HG03045 (cell line): ENCODE measurements around the gene CEL.

Experiments
- ATAC-seq: cut with Tn5 transposase; IDR thresholded peaks from one replicate; pipeline ENCODE4 v1.9.1; 2021; ENCODE audit warnings: mild to moderate bottlenecking, moderate library complexity; ENCODE audit not compliant: unreplicated experiment

CEL gene

DNA sequence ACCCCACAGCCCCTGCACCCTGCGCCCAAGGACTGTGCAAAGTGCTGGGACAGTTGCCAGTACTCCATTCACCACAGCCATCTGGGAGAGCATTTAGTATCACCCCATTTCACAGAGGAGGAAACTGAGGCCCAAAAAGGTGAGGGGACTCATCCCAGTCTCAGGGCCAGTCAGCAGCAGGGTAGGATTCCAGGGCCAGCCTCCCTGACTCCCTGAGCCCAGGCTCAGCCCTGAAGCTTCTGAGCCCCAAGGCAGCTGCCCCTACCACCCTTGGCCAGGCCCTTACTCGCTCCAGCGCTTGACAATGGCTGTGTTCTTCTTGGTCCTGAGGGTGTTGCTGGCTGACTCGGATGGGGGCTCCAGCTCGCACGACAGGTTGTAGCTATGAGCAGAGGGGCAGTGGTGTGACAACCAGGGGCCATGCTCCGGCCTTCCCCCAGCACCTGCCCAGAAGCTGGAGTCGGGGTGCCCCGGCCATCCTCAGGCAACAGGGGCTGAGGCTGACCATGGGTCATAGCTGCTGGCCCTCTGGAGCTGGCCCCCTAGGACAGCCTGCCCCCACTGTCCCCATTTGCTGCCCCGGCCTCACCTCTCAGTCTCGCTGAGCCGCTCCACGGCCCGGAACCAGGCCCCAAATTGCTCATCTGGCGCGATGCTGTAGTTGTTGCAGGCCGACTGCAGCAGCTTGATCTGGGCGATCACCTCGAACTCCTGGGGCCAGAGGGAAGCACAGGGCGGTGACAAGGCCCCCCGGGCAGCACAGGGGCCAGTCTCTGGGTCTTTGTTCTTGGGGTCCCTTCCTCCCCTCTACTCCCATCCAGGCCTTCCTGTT, 40.6 kb downstream of the CEL start:
- no peak for ATAC-seq

DNA sequence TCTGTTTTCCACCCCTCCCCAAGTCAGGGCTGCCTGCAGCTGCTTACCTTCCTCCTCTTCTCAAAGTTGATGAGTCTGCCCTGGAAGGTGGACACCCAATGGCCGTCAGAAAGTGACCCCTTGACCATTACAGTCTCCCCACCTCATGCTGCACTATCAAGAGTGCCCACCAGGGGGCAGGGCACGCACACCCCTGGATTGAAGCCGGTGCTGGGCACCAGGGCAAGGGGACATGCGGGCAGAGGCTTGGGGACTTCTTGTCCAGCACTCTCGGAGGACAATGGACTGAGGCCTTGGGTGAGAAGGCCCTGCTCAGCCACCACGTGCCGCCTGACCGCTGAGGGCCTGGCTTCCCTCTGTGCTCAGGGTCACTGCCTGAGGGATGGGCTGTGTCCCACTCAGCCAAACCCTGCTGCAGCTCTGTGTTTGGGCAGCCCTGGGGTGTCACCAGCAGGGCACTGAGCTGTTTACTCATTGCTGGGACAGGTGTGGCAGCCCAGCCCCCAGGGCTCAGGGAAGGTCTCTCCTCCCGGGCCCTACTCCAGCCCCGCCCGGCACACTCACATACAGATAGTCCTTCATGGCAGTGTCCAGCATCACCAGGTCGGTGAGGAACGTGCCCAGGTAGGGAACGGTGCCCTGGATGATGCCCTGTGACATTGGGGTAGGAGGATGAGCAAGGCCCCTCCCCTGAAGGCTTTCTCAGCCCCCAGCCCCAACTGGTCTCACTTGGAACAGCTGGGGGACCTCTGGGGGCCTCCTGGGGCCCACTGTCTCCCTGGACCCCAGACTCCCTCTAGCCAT, 41.6 kb downstream of the CEL start:
- no peak for ATAC-seq

DNA sequence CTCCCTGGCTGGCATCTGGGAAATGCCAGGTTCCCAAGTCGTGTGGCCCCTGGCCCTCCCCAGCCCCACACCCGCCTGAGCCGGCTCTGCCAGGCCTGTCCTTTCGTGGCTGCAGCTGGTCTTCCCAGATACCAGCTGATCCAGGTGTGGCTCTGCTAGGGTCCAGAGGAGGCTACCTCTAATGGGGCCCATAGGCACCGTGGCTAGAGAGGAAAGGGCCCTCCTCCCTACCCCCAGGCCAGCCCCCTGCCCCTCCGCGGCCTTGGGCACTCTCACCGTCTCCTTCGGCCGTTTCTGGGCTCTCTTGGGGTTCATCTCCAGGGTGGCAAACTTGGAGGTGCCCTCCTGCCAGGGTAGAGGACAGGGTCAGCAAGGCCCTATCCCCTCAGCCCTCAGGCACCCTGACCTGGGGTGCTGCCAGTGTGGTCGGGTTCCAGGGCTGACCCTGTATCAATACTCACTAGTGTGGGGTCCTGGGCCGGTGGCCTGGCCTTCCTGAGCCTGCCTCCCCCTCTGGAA, 42.3 kb downstream of the CEL start:
- no peak for ATAC-seq

DNA sequence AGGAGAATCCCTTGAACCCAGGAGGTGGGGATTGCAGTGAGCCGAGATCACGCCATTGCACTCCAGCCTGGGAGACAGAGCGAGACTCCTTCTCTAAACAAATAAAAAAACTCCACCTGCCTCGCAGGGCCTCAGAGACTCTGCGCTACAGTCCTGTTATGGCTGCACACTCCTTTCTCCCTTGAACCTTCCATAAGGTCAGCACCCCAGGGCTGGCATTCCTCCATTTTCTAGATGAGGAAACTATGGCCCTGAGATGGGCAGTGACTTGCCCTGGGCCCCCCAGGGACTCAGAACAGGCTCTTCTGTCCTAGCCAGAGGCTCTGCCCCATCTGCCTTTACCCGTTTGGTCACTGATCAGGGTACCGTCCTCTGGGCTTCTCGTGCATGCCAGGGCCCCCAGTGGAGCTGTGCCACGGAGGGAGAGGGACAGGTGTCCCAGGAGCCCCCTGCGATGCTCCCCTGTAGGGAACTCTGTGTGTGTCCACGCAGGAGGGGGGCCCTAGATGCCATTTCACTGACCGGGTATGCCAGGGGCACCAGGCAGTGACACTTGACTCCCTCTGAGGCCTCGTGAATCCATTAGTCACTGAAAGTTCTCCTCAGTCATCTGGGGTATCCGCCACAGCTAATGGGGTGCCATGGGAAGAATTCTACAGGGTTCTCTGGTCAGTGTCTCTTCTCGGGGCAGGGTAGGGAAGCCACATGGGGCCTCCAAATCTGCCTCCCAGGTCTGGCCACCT, 43.1 kb downstream of the CEL start:
- ATAC-seq, result no peak

DNA sequence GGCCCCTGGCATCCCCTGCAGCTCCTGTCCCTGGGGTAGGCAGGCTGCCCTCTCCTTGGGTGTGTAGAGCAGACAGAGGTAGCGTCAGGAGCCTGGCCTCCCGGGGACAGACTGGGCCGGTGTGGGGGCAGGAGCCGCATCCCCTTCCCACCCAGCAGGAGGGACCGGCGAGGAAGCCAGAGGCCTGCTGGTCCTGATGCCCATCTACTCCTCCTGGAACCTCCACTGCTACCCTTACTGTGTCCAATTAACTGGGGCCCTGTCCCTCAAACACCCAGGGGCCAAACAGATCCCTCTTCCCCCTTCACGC, 43.6 kb downstream of the CEL start:
- no peak for ATAC-seq

DNA sequence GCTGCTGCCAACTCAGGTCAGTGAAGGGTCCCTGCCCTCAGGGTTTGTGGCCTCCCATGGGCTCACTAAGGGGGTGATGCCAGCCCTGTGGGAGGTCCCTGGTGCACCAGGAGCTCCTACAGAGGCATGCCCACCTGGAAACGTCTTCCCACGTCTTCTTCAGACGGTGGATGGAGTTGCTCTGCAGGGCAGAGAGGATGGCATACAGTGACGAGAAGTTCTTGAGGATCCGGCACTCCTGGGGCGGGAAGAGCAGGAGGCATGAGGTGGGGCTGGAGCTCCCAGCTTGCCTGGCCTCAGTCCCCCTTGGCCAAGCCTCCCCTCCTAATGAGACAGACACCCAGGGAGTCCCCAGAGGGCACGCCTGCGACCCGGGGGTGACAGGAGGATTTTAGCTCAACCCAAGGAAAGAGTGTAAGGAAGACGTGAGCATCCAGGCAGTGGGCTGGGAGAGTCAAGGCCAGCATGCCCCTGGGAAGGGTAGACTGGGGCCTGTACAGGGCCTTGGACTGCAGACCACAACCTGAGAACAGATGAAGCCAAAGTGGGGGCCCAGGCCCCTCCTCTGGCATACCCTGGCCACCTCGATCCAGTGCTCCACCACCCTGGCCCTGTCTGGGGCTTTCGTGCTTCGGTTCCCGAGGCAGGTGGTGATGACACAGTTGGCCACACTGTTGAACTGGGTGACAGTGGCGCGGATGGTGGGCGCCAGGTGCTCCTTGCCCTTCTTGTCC, 44.9 kb downstream of the CEL start:
- no peak for ATAC-seq

DNA sequence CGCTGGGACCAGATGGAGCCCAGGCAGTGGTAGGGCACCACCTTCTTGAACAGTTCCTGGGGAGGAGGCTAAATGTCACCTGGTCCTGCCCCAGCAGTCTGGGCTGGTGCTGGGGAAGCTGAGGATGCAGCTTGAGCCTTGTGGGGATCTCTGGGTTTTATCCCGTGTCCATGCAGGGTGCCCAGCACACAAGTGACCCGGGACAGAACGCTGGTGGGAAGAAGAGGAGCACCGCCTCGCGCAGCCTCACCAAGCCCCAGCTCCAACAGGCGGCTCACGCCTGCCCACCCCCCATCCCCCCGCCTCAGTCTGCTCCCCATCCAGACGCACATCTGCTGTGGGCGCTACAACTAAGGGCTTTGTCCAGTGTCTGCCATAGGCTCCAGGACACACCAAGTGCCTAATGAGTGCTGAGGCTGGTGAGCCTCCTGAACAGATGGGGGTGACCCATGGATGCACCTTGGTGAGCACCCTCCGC, 45.5 kb downstream of the CEL start:
- ATAC-seq, result no peak

DNA sequence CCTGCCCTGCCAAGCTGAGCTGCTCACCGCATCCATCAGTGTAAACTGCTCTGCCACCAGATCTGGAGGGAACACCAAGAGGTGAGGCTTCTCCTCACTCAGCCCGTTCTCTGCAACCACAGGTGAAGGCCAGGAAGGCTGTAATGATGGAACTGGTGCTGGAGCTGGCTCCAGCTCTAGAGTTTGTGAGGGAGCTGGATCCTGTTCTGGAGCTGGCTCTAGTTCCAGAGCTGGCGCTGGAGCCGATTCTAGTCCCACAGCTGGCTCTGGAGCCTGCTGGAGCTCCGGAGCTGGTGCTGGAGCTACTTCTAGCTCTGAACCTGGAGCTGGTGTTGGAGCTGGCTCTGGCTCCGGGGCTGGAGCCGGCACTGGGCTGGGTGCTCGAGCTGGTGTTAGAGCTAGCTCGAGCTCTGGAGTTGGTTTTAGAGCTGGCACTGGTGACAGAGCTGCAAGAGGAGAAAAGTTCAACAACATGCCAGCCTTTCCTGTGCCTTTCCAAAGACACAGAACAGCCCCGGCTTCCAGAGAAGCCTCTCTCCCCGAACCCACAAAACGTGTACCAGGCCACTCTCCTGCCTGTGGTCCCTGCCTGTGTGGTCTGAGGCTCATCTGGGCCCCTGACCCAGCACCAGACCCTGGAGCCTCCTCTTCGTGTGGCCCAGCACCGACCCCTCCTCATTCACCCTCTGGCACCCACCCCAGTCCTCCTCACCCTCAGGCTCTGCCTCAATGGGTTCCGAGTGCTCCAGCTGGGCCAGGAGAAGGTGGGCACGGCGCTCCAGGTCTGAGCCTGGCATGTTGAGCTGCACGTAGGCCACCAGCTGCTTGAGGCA, 46.4 kb downstream of the CEL start:
- no peak for ATAC-seq

DNA sequence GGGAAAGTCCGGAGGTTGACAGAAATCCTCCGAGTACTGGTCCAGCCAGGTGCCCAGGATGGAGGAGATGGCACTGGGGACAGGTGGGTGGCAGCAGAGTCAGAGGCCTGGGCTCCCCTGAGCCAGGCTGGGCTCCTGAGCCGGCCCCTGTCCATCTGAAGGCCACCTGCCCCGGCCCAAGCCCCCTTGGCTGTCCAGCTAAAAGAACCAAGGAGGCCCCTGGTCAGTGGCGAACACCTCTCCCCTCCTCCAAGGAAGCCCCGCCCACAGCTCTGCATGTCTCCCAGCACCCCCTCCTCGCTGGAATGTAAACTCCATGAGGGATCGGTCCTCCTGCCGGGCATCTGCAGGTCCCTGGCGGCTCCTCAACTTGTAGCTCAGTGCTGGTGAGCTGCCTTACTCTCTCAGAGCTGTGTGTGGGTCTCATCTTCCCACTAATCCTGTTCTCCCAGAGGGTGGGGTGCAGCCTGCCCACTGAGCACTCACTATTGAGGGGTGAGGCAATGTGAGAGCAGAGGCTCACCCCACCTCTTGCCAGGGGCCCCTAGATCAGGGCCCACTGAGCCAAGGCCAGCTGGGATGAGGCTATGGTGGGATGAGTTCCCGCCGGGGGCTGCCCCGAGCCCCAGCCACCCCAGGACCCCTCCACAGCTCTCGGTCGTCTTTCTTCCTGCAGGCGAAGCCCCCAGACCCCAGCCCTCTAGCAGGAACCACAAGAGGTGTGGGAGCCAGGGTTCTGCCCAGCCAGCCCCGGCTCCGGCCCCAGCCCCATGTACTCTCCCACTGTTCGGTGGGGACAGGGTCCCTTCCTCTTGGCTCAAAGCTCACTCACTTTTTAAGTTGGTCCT, 47.2 kb downstream of the CEL start:
- no peak for ATAC-seq

DNA sequence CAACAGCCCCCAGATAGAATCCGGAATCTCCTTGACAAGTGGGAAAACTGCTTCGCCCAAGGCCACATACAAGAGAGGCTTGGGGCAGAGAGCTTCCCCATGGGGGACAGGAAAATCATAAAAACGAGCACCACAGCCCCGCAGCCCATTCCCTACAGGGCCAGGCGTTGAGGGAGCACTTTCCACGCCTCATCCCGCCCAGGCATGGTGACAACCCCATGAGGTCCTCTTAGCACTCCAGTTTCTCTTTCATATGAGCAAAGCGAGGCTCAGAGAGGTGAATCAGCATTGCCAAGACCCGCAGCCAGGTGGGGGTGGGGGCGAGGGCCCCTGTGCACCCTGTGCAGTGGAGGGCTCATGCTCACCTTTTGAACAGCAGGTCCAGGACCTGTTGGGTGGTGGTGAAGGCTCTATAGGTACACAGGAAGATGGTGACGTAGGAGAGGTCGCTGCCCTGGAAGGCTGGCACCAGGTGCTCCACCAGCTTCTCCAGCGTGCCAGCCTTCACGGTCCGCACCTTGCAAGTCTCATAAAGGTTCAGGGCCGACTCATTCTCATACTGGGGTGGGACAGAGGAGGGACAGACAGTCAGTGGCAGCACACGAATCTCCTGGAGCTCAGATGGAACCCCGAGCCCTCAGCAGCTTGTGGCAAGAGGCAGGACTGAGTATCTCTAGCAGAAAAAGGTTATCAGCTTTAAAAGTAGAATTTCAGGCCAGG, 48.3 kb downstream of the CEL start:
- ATAC-seq, result no peak

DNA sequence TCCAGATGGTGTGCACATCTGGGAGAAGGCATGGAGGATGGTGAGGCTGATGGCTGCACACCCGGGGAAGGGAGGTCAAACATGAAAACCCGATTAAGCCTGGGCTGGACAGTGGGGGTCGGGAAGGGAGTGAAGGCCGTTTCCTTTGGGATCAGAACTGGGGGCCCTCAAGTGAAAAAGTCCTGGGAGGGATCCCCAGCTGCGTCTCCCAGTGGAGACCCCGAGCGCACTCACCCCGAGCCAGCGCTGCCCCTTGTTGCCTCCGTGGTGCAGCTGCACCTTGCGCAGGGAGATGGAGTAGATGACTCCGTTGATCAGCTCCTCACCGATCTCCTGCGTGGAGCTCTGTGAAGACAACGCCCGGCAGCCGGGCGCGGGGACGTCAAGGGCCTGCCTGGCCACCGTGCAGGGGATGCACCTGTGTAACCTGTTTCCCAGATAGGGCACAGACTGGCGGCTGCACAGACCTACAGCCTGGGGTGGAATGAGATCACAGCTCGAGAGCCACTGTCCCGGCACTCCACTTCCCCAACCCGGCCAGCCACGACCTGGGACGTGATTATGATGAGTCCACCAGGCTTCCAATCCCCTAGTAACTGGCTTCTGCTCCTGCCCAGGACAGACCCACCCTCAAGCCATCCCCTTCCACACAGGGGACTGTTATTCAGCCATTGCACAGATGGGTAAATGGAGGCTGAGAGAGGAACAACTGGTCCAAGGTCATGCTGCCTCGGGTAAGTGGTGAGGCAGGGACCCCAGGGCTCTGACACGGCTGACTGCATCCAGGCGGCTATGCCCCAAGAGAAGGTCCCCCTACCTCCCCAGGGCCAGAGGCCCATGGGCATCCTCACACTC, 50.3 kb downstream of the CEL start:
- ATAC-seq, result no peak

DNA sequence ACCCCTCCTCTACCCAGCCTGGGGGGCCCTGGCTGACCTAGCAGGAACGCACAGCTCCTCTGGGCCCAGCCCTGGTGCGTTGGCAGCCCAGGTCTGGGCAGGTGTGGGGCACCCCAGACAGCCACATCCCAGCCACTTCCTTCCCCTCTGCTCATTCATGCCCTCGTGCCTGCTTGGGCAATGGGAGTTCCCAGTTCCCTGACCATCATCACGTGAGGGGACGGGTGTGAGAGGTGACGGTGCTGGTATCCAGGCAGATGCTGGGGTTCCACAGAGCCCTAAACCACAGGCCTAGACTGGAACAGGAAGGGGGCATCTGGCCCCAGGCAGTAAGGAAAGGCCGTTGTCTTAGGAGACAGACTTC, 50.9 kb downstream of the CEL start:
- no peak for ATAC-seq

DNA sequence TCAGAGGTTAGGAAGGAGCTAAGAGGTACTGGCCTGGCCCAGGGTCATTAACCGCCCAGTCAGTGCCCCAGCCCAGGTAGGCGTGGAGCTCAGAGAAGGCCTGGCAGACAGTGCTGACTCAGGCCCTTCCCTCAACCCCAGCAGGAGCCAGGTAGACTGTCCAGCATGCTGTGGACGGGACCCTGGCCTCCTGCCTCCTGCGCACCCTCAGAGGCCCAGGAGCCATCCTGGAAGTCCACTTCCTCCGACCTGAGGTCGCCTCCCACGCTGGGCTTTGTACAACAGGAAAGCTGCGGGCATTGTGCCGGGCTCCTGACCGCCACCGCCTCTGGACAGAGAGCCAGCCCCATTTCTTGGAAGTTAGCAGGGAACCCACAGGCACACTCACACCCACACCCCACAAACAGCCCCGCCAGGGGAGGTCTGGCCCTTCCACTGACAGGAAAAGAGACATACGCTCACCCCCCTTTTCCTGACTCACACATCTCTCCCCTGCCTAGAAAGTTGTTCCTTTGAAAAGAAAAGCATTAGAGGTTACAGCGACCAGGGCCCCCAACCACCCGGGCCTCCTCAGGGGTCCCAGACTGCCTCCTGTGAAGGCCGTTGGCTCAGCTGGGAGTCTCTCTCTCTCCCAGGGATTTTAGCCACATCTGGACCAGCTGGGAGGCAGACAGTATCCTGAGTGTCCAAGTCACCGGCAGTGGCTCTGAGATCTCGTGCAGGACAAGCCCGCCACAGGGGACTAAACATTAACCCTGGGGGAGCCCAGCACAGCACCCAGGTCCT, 51.6 kb downstream of the CEL start:
- ATAC-seq, result no peak

DNA sequence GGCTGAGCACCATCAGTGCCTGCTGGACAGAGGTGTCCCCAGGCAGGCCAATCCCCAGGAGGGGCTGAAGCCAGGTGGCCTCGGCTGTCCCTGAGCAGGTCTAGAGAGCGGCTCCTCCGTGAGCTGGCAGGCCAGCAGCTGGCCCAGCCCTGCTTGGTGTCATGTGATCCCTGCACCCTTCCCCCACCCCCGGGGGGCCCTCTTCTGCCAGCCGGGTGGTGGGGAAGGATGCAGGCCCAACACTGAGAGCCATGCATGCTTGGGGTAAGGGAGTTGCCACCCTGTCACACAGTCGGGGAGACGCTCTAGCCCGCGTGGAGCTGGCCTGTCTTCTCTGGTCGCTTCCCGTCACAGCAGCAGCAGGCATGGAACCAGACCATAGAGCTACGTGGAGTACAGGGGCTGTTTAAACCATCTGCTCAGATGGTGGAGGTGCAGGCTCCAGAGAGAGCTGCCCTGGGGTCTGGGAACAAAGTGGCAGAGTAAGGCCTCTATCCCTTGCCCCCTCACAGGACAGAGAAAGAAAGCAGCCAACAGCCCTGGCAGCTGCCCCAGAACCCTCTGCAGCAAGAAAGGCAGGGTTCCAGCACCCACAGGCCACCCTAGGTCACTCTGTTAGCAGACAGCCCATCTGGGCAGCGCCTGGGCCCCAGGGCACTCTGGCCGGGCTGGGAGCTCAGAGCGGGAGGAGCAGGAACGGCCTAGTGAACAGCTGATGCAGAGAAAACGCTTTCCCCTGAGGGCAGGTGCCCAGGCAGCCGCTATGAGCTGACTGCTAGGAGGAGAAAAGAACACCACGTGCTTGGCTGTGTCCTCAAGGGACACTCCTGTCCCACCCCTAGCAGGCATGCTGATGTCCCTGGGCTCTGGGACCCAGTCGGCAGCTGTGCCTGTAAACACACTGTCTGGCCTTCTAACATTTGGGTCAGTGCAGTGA, 52.4 kb downstream of the CEL start:
- ATAC-seq, result no peak

DNA sequence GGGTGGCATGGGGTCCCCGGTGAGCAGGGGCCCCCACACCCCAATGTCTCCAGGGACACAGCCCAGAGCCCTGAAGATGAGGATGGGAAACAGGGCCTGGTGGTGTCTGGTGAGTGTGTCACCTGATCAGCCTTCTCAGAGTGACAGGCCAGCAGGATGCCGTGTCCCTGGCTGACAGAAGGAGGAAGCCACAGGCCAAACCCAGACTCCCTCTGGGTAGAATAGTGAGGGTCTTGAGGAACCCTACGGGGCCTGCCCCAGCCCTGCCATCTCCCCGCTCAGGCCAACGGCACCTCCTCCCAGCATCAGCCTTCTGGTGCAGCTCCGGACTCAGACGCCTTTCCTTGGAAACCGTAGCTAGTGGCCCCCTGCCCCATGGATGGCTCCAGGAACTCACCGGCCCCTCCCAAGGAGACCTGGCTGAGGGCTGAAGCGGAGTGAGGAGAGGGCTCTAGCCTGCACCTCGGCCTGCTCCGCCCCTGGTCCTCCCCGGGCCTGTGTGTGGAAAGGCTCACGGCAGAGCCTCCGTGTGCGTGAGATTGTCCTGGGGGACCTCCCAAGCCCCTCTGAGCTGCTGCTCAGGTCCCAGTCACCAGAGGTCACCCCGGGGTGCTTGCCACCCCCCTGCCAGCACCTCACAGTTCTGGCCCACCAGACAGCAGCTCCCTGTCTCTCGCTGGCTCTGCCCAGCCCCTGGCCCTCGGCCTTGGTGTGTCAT, 53.3 kb downstream of the CEL start:
- ATAC-seq, result no peak
